Fibroblast of peridontal ligament (primary cell): Measurements from ENCODE around the gene SLC10A3.

Experiments used
- DNase-seq: peaks from one replicate; pipeline ENCODE4 v3.0.0-alpha.2; 2010; ENCODE audit errors: extremely low read depth

Gene SLC10A3, protein sequence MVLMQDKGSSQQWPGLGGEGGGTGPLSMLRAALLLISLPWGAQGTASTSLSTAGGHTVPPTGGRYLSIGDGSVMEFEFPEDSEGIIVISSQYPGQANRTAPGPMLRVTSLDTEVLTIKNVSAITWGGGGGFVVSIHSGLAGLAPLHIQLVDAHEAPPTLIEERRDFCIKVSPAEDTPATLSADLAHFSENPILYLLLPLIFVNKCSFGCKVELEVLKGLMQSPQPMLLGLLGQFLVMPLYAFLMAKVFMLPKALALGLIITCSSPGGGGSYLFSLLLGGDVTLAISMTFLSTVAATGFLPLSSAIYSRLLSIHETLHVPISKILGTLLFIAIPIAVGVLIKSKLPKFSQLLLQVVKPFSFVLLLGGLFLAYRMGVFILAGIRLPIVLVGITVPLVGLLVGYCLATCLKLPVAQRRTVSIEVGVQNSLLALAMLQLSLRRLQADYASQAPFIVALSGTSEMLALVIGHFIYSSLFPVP

DNA sequence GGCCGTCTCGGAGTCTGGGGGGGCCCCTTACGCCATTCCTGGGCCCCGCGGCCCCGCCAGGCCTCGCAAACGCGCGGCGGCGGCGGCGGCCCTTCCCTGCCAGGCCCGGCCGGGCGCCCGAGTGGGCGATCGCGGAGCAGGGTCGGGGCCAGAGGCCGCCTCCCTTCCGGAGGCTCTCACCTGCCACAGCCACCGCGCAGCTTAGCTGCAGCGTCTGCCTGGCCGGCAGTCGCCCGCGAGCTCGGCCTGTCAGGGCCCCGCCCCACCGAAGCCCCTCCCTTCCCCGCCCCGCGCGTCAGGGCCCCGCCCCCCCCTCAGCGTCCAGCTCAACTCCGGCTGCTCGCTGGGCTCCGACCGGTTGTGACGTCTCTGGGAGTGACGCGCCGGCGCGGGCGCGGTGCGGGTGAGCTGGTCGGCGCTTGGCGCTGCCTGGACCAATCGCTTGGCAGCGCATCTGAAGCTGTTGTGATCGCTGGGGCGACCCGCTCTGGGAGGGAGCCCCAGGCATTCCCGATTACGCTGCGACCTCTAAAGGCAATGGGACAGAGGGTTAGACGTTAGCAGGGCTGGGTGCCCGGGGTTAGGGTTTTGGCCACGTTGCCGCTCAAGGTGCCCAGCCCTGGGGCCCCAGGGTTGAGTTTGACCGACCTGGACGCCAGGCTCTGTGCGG is at the start of gene SLC10A3:
Gene SLC10A3, minus strand, starts transcription at position 216 of the 670 bp plus-strand sequence. CDS start 1,689 bp downstream, outside the sequence.
- DNase-seq, result peak; percentile 88

DNA sequence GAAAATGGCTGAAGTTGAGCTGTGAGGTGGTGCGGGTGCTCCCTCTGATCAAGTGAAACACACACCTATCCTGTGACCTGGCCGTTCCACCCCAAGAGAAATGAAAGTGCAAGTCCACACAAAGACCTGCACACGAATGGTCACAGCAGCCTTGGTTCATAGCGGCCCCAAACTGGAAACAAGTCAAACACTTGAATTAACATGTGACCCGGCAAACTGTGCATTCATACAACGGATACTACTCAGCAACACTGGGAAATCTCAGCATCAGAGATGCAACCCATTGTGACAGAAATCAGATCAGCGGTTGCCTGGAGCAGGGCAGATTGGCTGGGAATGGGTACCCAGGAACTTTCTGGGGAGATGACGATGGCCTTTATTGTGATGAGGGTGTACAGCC is 48.6 kb upstream of the SLC10A3 start:
- DNase-seq, result no peak

DNA sequence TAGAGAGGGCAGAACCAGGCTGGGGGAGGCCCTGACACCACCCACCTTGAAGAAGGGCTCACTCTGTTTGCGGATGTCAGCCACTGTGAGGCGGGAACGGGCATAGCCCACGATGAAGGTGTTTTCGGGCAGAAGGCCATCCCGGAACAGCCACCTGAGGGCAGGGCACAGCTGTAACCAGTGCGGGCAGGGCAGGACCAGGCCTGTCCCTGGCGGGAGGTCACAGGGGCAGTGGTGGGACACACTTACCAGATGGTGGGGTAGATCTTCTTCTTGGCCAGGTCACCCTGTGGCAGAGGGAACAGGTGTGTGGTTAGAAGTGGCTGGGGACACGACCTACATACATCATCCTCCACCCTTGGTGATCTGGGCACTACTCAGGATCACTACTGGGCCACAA is 45.5 kb upstream of the SLC10A3 start:
- DNase-seq, result no peak

DNA sequence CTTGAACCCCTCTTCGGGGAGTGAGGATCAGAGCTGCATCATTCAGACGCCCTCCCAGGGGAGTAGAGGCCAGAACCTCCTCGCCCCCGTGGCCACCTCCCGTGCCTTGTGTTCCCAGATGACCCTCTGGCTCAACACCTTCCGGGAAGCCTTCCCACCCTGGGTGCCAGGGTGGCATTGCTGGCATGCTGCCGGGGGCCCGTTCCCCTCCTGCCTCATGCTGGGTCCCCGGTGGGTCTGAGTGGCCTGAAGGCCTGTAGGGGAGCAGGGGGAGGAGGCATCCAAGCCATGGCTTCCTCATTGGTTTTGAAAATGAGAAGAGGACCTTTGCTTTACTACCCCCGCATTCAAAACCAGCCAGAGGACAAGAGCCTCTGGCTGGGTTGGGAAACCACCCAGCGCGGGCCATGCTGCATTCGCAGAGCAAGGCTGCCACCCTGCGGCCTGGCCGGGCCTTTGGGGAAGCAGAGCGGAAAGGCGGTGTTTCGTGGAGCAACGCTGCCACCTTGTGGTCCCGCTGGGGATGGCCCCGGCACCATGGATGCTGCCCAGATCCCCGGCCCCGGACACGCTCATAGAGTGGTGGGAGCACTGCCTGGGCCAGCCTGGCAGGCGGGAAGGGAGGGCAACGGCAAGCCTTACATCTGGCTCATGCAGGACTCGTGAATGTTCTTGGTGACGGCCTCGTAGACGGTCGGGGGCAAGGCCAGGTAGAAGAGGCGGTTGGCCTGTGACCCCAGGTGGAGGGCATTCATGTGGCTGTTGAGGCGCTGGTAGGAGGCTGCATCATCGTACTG is 44.3 kb upstream of the SLC10A3 start:
- DNase-seq, result peak; percentile 73

DNA sequence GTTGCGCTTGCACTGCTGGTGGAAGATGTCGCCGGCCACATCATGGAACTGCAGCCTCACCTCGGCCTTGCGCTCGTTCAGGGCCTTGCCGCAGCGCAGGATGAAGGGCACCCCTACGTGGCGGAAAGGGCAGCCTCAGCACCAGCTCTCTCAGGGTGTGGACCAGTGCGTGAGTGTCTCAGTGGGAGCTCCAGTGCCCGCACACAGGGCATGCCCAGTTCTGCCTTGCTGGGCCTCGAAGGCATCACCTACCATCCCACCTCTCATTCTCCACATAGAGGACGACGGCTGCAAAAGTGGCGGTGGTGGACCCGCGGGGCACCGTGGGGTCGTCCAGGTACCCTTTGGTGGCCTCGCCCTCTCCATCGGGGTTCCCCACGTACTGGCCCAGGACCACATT is 42.3 kb upstream of the SLC10A3 start:
- DNase-seq, result no peak

DNA sequence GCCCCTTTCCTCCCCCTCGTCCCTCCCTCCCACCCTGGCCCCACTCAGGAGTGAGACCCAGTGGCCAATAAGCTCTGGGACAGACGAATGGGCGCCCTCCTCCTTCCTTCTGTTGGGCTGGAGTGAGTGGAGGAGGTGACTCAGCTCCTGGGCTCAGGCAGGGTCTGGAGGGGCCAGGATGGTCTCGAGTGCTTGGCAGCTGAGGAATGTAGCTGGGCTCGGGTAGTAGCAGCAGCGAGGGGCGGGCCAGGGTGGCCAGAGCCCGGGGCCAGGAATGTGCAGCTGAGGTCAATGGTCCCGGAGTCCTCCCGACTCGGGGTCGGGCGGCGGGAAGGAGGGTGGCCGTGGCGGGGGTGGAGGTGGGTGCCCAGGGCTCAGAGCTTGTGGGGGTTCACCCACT is 41.2 kb upstream of the SLC10A3 start:
- peak; percentile 40 for DNase-seq

DNA sequence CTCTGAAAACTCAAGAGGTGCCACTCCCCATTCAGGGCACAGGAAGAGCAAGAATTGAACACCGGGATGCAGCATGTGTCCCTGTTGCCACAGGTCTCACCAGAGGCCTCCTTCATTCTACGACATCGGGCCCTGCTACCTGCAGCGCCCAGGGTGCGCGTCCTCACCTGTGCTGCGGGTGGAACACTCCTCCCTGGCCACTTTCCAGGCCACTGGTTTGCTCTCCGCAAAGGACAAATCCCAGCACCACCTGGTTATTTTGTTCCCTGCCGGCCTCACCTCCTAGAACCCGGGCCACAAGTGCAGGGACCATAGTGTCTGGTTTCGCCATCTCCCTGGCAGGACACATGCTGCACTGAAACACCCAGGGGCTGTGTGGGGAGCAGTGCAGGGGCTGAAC is 39.9 kb upstream of the SLC10A3 start:
- no peak for DNase-seq

DNA sequence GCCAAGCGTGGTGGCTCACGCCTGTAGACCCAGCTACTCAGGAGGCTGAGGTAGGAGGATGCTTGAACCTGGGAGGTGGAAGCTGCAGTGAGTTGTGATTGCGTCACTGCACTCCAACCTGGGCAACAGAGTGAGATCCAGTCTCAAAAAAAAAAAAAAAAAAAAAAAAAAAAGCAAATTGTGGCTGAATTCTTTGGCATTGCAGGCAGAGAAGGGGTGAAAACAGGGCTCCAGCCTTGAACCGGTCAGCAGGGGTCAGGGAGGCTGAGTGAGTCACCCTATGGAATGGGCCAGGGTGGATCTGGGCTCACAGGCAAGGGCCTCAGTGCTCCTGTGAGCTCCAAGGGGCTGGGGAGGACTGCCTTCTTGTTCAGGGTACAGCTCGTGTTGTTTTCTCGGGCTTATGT is 38.8 kb upstream of the SLC10A3 start:
- peak; percentile 29 for DNase-seq

DNA sequence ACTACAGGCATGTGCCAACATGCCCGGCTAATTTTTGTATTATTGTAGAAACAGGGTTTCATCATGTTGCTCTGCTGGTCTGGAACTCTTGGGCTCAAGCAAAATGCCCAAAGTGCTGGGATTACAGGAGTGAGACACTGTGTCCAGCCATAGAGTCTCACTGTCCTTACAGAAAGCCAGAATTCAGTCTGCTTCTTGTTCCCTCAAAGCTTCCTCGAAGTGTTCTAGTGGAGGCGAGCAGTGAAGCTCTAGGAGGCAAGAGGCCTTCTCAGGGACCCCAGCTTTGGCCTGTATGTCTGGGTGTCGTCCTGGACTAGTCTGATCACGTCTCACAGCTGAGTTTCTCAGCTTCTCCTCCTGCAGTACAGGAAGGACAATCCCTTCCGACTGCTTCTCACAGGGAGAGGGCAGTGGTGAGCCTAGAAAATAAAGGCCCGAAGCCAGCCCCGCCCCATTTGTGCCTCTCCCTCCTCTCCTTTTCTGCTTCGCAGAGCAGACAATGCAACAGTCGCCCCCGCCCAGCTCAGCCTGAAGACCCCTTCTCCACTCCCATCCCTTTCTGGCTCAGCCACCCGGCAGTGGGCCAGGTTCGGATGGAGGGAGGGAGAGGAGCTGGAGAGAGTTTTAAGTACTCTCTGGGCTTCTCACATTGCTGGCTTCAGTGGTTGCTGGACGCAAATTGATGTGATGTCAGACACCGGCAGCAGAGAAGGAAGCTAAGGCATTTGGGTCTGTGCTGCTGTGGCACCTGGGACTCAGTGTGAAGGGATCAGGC is 36.7 kb upstream of the SLC10A3 start:
- DNase-seq, result peak; percentile 74

DNA sequence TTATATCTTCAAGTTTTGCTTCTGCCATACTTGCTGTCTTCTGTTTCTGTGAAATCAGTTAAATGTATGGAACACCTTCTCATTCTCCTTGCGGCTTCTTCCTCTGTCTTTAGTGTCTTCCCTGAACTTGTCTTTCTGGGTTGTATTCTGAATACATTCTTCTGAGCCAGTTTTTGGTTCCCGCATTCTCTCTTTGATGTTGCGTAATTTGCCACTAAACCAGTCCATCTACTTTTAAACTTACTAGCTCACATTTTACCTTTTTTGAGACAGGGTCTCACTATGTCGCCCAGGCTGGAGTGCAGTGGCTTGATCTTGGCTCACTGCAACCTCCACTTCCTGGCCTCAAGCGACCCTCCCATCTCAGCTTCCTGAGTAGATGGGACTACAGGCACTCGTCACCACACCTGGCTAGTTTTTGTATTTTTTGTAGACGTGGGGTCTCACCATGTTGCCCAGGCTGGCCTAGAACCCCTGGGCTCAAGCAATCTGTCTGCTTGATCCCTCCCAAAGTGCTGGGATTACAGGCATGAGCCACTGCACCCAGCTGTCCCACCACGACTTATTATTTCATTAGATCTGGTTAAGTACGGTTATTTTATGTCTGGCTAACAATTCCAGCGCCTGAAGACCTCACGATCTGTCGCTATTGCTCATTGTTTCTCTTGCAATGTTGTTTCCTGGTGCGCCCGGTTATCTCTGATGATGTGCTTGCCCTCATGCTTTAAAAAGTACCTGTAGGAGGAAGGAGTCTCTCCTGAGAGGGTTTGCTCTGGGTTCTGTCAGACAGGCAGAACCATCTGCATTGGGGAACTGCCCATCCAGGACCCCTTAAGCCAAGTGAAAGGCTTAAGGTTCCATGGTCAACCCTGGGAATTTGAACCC is 35.4 kb upstream of the SLC10A3 start:
- DNase-seq, result peak; percentile 17

DNA sequence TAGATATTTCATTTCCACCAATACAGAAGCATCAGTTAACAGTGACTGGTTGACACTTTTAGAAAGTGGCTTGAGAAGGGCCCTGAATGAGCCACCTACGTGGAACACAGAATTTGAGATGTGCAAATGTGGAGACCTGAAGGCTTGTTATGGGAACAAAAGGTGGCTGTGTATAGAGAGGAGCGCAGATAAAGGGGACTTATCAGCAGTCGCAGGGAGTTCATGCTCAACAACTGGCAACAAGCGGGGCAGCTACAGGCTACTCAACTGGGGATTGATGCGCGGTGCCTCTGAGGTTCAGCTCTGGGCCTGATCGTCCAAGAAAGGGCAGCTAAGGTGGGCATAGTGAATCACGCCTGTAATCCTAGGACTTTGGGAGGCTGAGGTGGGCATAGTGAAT is 29.0 kb upstream of the SLC10A3 start:
- DNase-seq, result no peak

DNA sequence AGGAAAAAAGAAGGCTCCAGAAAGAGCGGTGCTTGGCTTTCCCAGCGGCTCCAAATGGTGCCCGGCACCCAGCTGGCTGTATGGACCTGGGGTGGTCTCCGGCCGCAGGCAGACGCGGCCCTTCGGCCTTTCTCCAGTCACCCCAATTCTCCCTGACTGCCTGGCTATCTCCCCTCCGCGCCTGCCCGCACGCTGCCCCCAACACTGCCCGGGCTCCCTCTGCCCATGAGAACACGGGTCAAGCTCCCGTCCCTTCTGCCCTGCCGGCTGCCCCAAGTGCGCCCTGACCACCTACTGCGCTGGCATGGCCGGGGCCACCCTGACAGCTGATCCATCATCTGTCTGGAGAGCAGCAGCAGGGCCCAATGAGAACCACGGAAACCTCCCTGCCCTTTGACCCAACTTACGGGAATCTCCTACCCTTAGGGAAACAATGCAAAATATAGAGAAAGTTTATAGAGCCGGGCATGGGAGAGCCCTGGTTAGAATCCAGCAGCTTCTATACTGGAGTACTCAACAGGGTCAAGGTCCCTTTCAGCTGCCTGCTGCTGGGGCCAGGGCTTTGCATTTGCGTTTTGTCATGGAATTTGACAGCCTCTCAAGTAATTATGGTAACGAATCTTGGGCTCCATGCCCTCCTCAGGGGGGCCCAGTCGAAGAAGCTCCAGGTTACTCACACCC is 26.8 kb upstream of the SLC10A3 start:
- DNase-seq, result no peak

DNA sequence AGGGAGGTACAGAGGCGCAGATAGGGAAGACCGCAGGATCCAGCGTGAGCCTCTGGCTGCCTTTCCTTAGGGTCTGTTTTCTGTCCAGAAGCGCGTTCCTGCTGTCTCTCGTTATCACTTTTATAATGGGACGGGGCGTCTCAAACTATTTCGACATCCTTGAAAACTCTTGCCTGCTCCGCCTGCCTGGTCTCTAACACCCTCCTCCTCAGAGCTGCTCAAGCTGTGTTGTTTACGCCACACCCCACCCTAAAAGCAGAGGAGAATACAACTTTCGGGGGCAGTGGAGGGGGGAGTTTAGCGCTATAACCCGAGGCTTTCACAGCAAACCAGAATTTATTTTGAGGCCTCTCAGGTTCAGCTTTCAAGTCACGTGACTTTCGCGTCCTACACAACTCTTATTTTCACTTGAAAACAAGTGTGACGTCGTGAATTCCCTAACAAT is 26.2 kb upstream of the SLC10A3 start:
- peak; percentile 66 for DNase-seq

DNA sequence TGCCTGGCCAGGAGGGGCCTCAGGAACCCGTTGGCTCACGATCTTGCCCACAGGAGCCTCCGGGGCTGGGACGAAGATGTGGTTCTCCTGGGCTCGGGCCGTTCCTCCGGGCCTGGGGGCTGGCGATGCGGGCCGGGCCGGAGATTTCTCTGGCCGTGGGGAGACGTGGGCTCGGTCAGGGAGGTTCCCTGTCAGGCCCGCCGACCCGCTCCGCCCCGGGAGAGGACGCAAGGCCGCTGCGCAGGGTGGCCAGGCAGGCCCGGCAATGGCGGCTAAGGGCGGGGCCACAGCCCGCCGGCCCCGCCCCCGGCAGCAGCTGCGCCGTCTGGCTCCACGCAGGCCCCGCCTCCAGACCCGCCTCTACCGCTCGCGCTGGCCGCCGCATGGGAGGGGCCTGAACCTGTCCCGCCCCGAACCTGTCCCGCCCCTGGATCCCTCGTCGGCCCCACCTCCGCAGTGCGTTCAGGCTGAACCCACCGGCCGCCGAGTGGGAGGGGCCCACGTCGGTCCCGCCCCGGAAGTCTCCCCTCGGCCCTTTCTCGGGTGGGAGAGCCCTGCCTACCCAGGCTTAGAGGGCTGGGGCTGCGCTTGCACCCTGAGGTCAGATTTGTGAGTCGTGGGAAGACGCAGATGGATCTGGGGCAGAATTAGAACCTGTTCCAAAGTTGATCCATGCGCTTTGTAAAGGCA is 25.7 kb upstream of the SLC10A3 start, which contains the start of gene FAM3A:
Gene FAM3A, minus strand, starts transcription at position 267 of the 690 bp plus-strand sequence. CDS start 460 bp downstream, outside the sequence.
- peak; percentile 79 for DNase-seq

DNA sequence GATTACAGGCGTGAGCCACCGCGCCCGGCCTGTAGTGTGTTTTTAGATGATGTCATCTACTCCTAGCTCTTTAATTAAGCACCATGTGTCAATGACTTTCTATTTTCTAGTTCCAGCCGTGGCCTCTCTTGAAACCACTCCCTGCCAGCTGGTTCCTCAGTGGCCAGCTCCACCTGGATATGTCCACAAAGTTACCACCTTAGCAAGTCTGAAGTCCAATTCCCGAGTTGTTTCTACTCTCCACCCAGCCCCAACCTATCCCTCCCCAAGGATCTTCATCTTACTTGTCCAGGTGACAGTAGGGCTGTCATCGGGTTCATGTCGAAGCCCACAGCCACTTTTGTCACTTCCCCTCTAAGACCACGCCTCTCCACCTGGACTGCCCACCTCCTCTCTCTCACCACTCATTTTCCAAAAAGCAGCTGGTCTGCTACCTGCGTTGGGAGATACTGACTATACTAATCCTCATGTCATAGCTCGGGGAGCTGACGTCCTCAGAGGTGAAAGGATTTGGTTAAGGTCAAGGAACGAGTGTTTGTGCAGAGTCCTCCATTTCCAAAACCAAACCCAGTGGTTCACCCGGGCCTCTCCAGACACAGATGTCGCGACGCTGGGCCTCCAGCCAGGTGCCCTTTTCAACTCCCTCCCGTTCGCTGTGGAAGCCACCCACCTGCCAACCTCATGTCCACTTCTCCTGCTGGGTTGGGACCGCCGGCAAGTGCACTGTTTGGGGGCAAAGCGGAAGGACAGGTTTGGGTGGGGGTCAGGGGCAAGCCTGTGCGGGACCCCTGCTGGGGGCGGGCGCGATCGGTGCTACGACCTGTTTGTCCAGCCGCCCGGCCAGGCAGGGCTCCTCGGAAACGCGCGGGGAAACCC is 24.9 kb upstream of the SLC10A3 start:
- no peak for DNase-seq

DNA sequence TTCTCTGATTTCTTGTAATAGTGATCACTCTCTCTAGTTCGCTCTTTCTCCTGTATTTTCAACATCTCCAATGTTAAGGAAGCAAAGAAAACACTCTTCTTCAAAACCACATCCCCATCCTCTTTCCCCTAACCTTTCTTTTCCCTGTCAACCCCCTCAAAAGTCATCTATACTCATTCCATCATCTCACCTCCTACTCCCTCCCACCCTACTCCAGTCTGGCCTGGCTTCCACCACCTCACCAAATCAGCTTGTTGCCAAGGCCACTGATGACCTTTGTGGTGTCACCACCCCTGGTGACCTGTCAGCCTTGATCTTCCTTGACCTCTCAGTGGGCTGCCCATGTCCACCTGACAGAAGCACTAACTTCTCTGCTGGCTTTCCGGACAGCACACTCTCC is 23.3 kb upstream of the SLC10A3 start:
- DNase-seq, result no peak

DNA sequence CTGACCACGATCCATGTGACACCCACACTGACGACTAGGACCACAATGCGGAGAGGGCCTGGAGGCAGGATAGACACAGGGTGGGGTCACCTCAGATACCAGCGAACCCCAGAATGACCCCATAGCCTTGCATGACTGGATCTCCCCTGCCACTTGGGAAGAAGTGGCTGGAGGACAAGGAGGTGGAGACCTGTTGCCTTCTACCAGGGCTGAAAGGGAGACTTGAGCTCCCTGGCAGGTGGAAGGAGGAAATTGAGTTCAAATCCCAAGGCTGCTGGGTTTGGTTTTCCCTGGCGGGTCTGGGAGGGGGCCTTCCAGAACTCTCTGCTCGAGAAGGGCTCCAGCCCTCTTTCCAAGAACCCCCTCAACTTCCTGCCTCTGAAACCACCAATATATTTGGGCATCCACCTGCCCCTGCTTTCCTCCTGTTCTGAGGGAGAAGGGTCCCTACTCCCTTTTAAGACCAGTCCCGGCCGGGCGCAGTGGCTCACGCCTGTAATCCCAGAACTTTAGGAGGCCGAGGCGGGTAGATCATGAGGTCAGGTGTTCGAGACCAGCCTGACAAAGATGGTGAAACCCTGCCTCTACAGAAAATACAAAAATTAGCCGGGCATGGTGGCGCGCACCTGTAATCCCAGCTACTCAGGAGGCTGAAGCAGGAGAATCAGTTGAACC is 22.6 kb upstream of the SLC10A3 start:
- DNase-seq, result no peak

DNA sequence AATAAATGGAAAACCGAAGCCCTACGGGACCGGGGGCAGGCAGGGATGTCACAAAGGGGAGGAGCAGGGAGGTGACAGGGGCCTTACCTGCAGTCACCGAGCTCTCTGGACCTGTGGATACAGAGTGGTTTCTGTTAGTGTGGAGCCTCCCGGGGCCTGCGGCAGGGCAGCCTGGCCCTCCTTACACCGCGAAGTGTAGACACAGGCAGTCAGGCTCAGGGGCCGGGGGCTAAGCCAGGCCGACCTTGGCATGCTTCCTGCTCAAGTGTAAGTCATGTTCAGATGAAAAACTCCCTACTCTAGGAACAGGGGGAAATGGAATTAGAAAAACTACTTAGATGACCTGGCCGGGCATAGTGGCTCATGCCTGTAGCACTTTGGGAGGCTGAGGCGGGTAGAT is 21.3 kb upstream of the SLC10A3 start:
- DNase-seq, result no peak
